Endothelial cell of umbilical vein (primary cell): ENCODE data around the gene LRP2BP. TPM values are rescaled to one million over a fixed set of nuclear protein-coding genes. Genes with fewer than 3 reads are reported as not detected.

Experiments
- BruUV-seq: library from RNA; stranded (reverse); fragments of 400-500 nt; replicated peaks from 2 replicates; lab custom pipeline; 2021; lab: Mats Ljungman, UMichigan
- CTCF ChIA-PET: fragments of 300-600, 350-600 bp; sonication (Branson Sonifier 250); formaldehyde crosslinking; loops from one replicate; lab custom pipeline; 2021; ENCODE audit warnings: antibody characterized with exemption, inconsistent platforms; lab: Charles Lee
- POLR2A ChIA-PET: fragments of 300-600, 350-600 bp; sonication (Branson Sonifier 250); formaldehyde crosslinking; loops from one replicate; lab custom pipeline; 2021; ENCODE audit warnings: antibody characterized with exemption, inconsistent platforms; lab: Charles Lee
- DNase-seq: peaks from one replicate; pipeline ENCODE4 v3.0.0-alpha.2; 2011; ENCODE audit warnings: low read depth, low spot score
- FAIRE-seq: peaks from 2 replicates; lab custom pipeline; 2011; peaks lifted over from hg19 to GRCh38; lab: Jason Lieb, UNC
- H2AFZ ChIP-seq: 2 replicates; pipeline ENCODE4 v1.6.0; 2012; ENCODE audit warnings: low read depth, low read length, control low read depth, inconsistent platforms
- H3K27ac ChIP-seq: 2 replicates; pipeline ENCODE4 v1.5.1; 2011; ENCODE audit warnings: low read depth, mild to moderate bottlenecking, control low read depth, low read length, moderate library complexity; ENCODE audit not compliant: insufficient read depth
- H3K27me3 ChIP-seq, 2 experiments: 2 replicates each; pipeline versions ENCODE4 v1.6.0 to v1.6.1; 2011; ENCODE audit warnings: low read length in 2 of 2, mixed read lengths in 1 of 2; ENCODE audit not compliant: control insufficient read depth in 2 of 2, insufficient read depth in 2 of 2
- H3K36me3 ChIP-seq, 2 experiments: 2 replicates in 1 of 2; 3 replicates in 1 of 2; pipeline ENCODE4 v1.5.1; 2011; ENCODE audit warnings: low read length in 2 of 2, mild to moderate bottlenecking in 1 of 2, moderate library complexity in 1 of 2; ENCODE audit not compliant: control insufficient read depth in 2 of 2, insufficient read depth in 2 of 2; ENCODE audit errors: extremely low read depth in 1 of 2
- H3K4me1 ChIP-seq: 3 replicates; pipeline ENCODE4 v1.5.1; 2011; ENCODE audit warnings: mild to moderate bottlenecking, low read length; ENCODE audit not compliant: control insufficient read depth, insufficient read depth; ENCODE audit errors: extremely low read depth
- H3K4me2 ChIP-seq: 2 replicates; pipeline ENCODE4 v1.6.1; 2011; ENCODE audit warnings: low read length, control low read depth, mixed read lengths; ENCODE audit not compliant: insufficient read depth
- H3K4me3 ChIP-seq, 3 experiments: fragments of 200-600 bp in 1 of 3; sonication (generic), shearing (Covaris generic) in 1 of 3; replicated peaks in 1 of 3; 2 replicates each; pipeline ENCODE4 v1.5.1; 2011 to 2016; ENCODE audit warnings: control low read depth in 3 of 3, low read length in 3 of 3, mild to moderate bottlenecking in 2 of 3, inconsistent platforms in 1 of 3, low read depth in 1 of 3, moderate library complexity in 1 of 3; ENCODE audit not compliant: insufficient read depth in 1 of 3
- H3K79me2 ChIP-seq: 2 replicates; pipeline ENCODE4 v1.6.0; 2012; ENCODE audit warnings: low read length, inconsistent platforms; ENCODE audit not compliant: control insufficient read depth, insufficient read depth
- H3K9ac ChIP-seq: replicated peaks from 2 replicates; pipeline ENCODE3; 2011; ENCODE audit warnings: low read length, control low read depth; ENCODE audit not compliant: insufficient read depth; ENCODE audit errors: extremely low read depth
- H3K9me1 ChIP-seq: replicated peaks from 3 replicates; pipeline ENCODE4 v1.6.0; 2011; ENCODE audit warnings: mild to moderate bottlenecking, low read length; ENCODE audit not compliant: control insufficient read depth, insufficient read depth; ENCODE audit errors: extremely low read depth
- H3K9me3 ChIP-seq: replicated peaks from 2 replicates; pipeline ENCODE4 v1.5.1; 2012; ENCODE audit warnings: low read length, inconsistent platforms; ENCODE audit not compliant: control insufficient read depth, insufficient read depth
- H4K20me1 ChIP-seq: replicated peaks from 2 replicates; pipeline ENCODE3; 2011; ENCODE audit warnings: mild to moderate bottlenecking, low read length; ENCODE audit not compliant: control insufficient read depth, insufficient read depth; ENCODE audit errors: extremely low read depth
- CTCF ChIP-seq, 2 donors: IDR thresholded peaks; 1 replicate in 1 of 2; 2 replicates in 1 of 2; pipeline ENCODE4 v1.5.1; 2011; ENCODE audit warnings: low read length in 2 of 2, mild to moderate bottlenecking in 2 of 2, moderate library complexity in 2 of 2, control low read depth in 1 of 2, inconsistent platforms in 1 of 2, low read depth in 1 of 2; ENCODE audit not compliant: insufficient read depth in 1 of 2; ENCODE audit errors: extremely low read depth in 1 of 2
- EZH2 ChIP-seq: IDR thresholded peaks from 2 replicates; pipeline ENCODE4 v1.6.1; 2012; ENCODE audit warnings: borderline replicate concordance, low read depth, mild to moderate bottlenecking, moderate library complexity, low read length, inconsistent platforms; ENCODE audit not compliant: severe bottlenecking
- FOS ChIP-seq: IDR thresholded peaks from 2 replicates; pipeline ENCODE4 v1.6.1; 2011; ENCODE audit warnings: mild to moderate bottlenecking, low read length, moderate library complexity, borderline replicate concordance; ENCODE audit not compliant: insufficient read depth
- GATA2 ChIP-seq: IDR thresholded peaks from 2 replicates; pipeline ENCODE4 v1.7.0; 2011; ENCODE audit warnings: low read depth, mild to moderate bottlenecking, moderate library complexity, mixed read lengths, low read length; ENCODE audit not compliant: insufficient read length, insufficient read depth
- JUN ChIP-seq: IDR thresholded peaks from 2 replicates; pipeline ENCODE4 v1.6.1; 2011; ENCODE audit warnings: borderline replicate concordance, low read depth; ENCODE audit not compliant: insufficient read length, insufficient read depth
- MYC ChIP-seq: IDR thresholded peaks from one replicate; pipeline ENCODE4 v1.6.1; 2011; ENCODE audit warnings: mild to moderate bottlenecking, low read depth, low read length
- POLR2A ChIP-seq: IDR thresholded peaks from 2 replicates; pipeline ENCODE4 v1.6.1; 2012; ENCODE audit warnings: low read depth, mild to moderate bottlenecking, control low read depth, low read length
- POLR2AphosphoS5 ChIP-seq: IDR thresholded peaks from 2 replicates; pipeline ENCODE4 v1.6.1; 2012; ENCODE audit warnings: low read depth, mild to moderate bottlenecking, control low read depth, low read length, moderate library complexity; ENCODE audit not compliant: insufficient read depth
- dilution Hi-C: fragments of 300-500 bp; cut with MboI; formaldehyde crosslinking; loops from one replicate; pipeline ENCODE4 v1.15.0; 2019; ENCODE audit warnings: low sequenced_read_pairs; ENCODE audit not compliant: extremely low pct_ligation_motif_present
- intact Hi-C: fragments of 100-400 bp; cut with micrococcal nuclease; formaldehyde crosslinking; loops from one replicate; pipeline ENCODE4 v1.10.0; 2022
- polyA plus RNA-seq, 4 experiments: library from polyadenylated mRNA; depleted of rRNA in 3 of 4; stranded (reverse) in 3 of 4; unstranded in 1 of 4; fragments of >200 nt; gene quantifications; 2 replicates each; pipeline versions ENCODE4 v1.2.1 to v1.2.3, GENCODE V29; 2011 to 2012; ENCODE audit warnings: missing spikeins in 1 of 4
- total RNA-seq: library from RNA; stranded (reverse); gene quantifications from 2 replicates; pipeline ENCODE4 v1.2.3, GENCODE V29; 2021
- TF ChIP-seq, protein P1 (sequence below): IDR thresholded peaks from 2 replicates; pipeline ENCODE4 v1.6.1; 2011; ENCODE audit not compliant: insufficient read depth, insufficient read length

Gene LRP2BP
- total and polyA plus RNA-seq, 2 donors (not counting 3 experiments of a cell fraction or from before 2014, with no cell fraction given): 0.18 to 0.53 TPM

GRCh38 chr4:185335579-185335978 is 60.1 kb downstream of the LRP2BP start:
- Histone ChIP-seq H4K20me1 (no peaks in the 10 kb centered on the region), H3K4me3 (no peak overlapping the region), H3K4me1 (no peaks in the 10 kb centered on the region), H2AFZ (no peak overlapping the region), H3K79me2 (no peaks in the 10 kb centered on the region), H3K9me3 (no peaks in the 10 kb centered on the region), H3K4me2 (no peak overlapping the region), H3K36me3 (no peaks in the 10 kb centered on the region), H3K27ac (no peak overlapping the region), H3K9ac (no peak overlapping the region), H3K27me3 (no peaks in the 10 kb centered on the region), H3K9me1 (no peaks in the 10 kb centered on the region)
- TF ChIP-seq MYC (no peak), EZH2 (no peak), POLR2A (no peak), FOS (no peak), POLR2AphosphoS5 (no peak), JUN (no peak)
- TF ChIP-seq, protein P1, sequence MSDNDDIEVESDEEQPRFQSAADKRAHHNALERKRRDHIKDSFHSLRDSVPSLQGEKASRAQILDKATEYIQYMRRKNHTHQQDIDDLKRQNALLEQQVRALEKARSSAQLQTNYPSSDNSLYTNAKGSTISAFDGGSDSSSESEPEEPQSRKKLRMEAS: no peak
- POLR2A ChIA-PET: no interaction called here
- DNase-seq (peak; percentile 12), FAIRE-seq (no peak)
- BruUV-seq: no TSS peak
- intact Hi-C loops: no loop called here
- CTCF ChIA-PET: interaction anchor here (1.0 to 1.3 kb wide), 2 partner anchors 84 to 262 kb away, joined by 3 to 4 read pairs; no protein-coding TSS in a partner anchor
- dilution Hi-C loops: no loop called here

DNA sequence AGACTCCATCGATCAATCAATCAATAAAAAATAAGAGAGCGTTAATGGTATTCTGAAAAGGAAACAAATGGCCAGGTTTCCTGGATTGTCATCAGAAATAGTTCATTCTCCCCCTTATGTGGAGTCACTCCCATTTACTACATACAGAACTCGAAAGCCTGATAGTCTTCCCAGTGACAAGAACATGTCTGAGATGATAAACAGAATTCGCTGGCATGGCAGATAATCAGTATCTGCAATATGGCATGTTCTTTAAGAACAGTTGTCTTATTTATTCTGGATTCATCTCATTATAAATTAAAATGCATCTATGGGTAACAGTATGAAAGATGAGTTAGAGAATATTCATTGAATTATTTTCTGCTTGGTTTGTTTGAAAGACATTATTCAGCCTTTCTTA is 61.4 kb downstream of the LRP2BP start:
- H2AFZ ChIP-seq: no peak overlapping the region
- no peaks in the 10 kb centered on the region for H3K9me1 ChIP-seq
- no peak for TF ChIP-seq JUN
- TF ChIP-seq POLR2A: no peak
- TF ChIP-seq, protein P1: no peak
- no peak for TF ChIP-seq MYC
- TF ChIP-seq EZH2: no peak
- TF ChIP-seq CTCF (IDR thresholded peaks at IDR 0.05; ENCODE audit: extremely low read depth in 1 of 2, insufficient read depth in 1 of 2, low read depth in 1 of 2, low read length in 2 of 2): no peak
- no peak for TF ChIP-seq POLR2AphosphoS5
- TF ChIP-seq FOS: no peak
- no peak for TF ChIP-seq GATA2
- dilution Hi-C loops (no loop called here), intact Hi-C loops (no loop called here)
- DNase-seq: no peak
- no peaks in the 10 kb centered on the region for H3K4me1 ChIP-seq
- H3K4me2 ChIP-seq: no peak overlapping the region
- ChIA-PET POLR2A (no interaction called here), CTCF (interaction anchor here (0.7 to 1.4 kb wide), 3 partner anchors 10 to 688 kb away, joined by 3 to 4 read pairs (median 3); no protein-coding TSS in a partner anchor)
- H3K27me3 ChIP-seq: no peaks in the 10 kb centered on the region
- no peak overlapping the region for H3K27ac ChIP-seq
- no peak overlapping the region for H3K9ac ChIP-seq
- no peak for FAIRE-seq
- no TSS peak for BruUV-seq
- no peaks in the 10 kb centered on the region for H3K9me3 ChIP-seq
- H3K79me2 ChIP-seq: no peaks in the 10 kb centered on the region
- H3K4me3 ChIP-seq: no peak overlapping the region
- no peaks in the 10 kb centered on the region for H4K20me1 ChIP-seq
- no peaks in the 10 kb centered on the region for H3K36me3 ChIP-seq
